ENCODE measurements around the gene FAM53B.

The FAM53B gene

DNA sequence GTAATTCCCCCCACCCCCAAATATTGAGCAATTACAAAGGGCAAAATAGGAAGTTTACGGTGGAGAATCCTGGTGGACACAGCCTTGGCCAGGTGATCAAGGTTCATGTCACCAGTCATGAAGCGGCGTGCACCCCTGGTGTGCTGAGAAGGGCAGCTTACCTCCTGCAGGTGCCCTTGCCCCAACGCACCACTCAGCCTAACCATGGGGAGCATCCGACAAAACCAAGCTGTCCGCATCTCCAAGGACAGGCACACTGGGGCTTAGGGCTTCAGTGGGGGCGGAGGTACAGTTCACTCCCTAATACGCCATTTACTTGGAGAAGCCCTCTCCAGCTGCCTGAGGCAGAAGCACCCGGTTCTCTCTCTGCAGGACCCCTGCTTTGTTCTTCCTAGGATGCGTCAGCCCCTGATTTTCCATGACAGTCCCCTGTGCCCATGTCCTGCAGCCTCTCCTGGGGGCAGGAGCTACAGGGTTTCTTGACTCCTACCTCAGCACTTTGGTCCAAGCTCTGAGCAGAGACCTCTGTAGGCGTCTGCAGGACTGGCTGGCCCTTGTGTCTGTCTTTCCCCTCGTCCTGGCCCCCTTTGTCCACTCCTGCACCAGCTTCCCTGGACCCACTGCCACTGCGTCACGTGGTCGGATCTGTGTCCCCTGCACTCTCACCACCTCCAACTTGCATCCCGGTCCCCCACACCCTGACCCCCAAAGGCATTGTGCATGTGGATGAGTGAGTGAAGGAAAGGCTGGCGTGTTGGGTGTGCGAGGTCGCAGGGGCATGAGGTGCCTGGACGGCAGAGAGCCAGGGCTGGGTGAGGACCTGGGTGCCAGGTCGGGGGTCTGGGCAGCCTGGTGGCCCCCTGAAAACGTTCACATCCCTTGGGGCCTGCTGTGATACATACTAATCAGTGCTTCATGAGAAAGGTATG, 168.8 kb downstream of the FAM53B start:
- Histone ChIP-seq H3K18ac (ENCODE audit: low read length) (no peak overlapping the region), H3K14ac (ENCODE audit: low read length) (no peak overlapping the region), H2BK5ac (ENCODE audit: low read depth, low read length, poor library complexity) (no peak overlapping the region), H3K4me3 (ENCODE audit: low read depth, low read length) (peak overlapping the region; percentile 51), H3K27ac (ENCODE audit: low read depth, low read length) (no peak overlapping the region), H3K23ac (ENCODE audit: low read length) (no peak overlapping the region), H2BK120ac (ENCODE audit: insufficient read depth, low read length, poor library complexity) (no peak overlapping the region), H3K79me1 (ENCODE audit: low read length) (no peaks in the 10 kb centered on the region), H3K79me2 (ENCODE audit: control insufficient read depth, insufficient read depth, low read length, poor library complexity) (peaks cover 2% of the 10 kb centered on the region), H3K9me3 (ENCODE audit: insufficient read depth, low read depth, low read length) (peaks cover 3% of the 10 kb centered on the region), H2AFZ (ENCODE audit: insufficient read depth, low read length, poor library complexity) (no peak overlapping the region), H3K9ac (ENCODE audit: low read length) (no peak overlapping the region), H4K8ac (ENCODE audit: low read depth, low read length) (no peak overlapping the region), H3K4ac (ENCODE audit: low read depth, low read length) (no peak overlapping the region), H3K36me3 (ENCODE audit: control insufficient read depth in 1 of 2, insufficient read depth in 2 of 2, low read length in 2 of 2) (no peaks in the 10 kb centered on the region), H3K4me1 (ENCODE audit: control insufficient read depth in 1 of 2, insufficient read depth in 2 of 2, low read length in 2 of 2) (no peaks in the 10 kb centered on the region), H2AK5ac (ENCODE audit: low read length) (no peak overlapping the region), H2BK12ac (ENCODE audit: low read length) (no peak overlapping the region), H3K4me2 (ENCODE audit: low read length) (no peak overlapping the region), H4K91ac (ENCODE audit: low read depth, low read length) (no peak overlapping the region), H3K27me3 (ENCODE audit: insufficient read depth, low read length) (no peaks in the 10 kb centered on the region), H4K12ac (ENCODE audit: low read depth, low read length) (no peak overlapping the region)
- DNase-seq, result no peak
- WGBS (ENCODE audit: extremely low coverage, insufficient coverage, insufficient read length), result no CpG with 5 or more reads among the region's 22 CpGs

DNA sequence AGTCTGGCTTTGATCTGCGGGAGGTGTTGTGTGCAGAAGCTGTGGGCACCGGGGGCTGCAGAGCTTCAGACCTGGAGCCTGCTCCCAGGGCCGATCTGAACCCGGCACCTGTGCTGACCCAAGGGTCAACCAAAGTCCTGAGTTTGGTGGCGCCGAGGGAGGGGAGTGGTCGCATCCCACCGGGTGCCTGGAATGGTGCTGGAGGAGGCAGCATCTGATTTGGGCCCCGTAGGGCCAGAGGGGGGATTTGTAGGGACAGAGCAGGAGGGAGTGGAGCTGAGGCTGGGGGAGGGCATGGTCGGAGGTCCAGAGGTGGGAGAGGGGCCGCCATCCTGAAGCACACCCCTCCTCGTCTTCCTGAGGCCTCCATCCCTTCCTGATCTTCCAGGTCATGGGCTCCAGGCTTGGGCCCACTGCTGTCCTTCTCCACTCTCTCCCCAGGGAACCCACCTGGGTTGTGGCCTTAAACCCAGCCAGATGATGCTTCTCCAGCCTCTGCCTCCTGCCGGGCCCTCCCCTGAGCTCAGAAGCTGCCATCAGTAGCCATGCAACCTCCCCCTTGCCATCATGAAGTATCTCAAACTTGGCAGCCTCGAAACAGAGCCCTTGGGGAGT, 169.6 kb downstream of the FAM53B start:
- H4K12ac ChIP-seq (ENCODE audit: low read depth, low read length), result no peak overlapping the region
- no peak overlapping the region for H3K4me3 ChIP-seq (ENCODE audit: low read depth, low read length)
- no peak overlapping the region for H3K27ac ChIP-seq (ENCODE audit: low read depth, low read length)
- no peaks in the 10 kb centered on the region for H3K27me3 ChIP-seq (ENCODE audit: insufficient read depth, low read length)
- no peak overlapping the region for H4K91ac ChIP-seq (ENCODE audit: low read depth, low read length)
- H2AK5ac ChIP-seq (ENCODE audit: low read length), result no peak overlapping the region
- WGBS (ENCODE audit: extremely low coverage, insufficient coverage, insufficient read length), result no CpG with 5 or more reads among the region's 14 CpGs
- H3K79me1 ChIP-seq (ENCODE audit: low read length), result no peaks in the 10 kb centered on the region
- H4K8ac ChIP-seq (ENCODE audit: low read depth, low read length), result no peak overlapping the region
- no peak overlapping the region for H3K23ac ChIP-seq (ENCODE audit: low read length)
- no peaks in the 10 kb centered on the region for H3K4me1 ChIP-seq (ENCODE audit: control insufficient read depth in 1 of 2, insufficient read depth in 2 of 2, low read length in 2 of 2)
- no peak overlapping the region for H2BK5ac ChIP-seq (ENCODE audit: low read depth, low read length, poor library complexity)
- H3K9me3 ChIP-seq (ENCODE audit: insufficient read depth, low read depth, low read length), result peaks cover 3% of the 10 kb centered on the region
- peaks cover 2% of the 10 kb centered on the region for H3K79me2 ChIP-seq (ENCODE audit: control insufficient read depth, insufficient read depth, low read length, poor library complexity)
- no peak for DNase-seq
- no peak overlapping the region for H3K4me2 ChIP-seq (ENCODE audit: low read length)
- H2BK12ac ChIP-seq (ENCODE audit: low read length), result no peak overlapping the region
- H2AFZ ChIP-seq (ENCODE audit: insufficient read depth, low read length, poor library complexity), result no peak overlapping the region
- no peak overlapping the region for H3K4ac ChIP-seq (ENCODE audit: low read depth, low read length)
- no peak overlapping the region for H3K18ac ChIP-seq (ENCODE audit: low read length)
- no peak overlapping the region for H3K14ac ChIP-seq (ENCODE audit: low read length)
- H2BK120ac ChIP-seq (ENCODE audit: insufficient read depth, low read length, poor library complexity), result no peak overlapping the region
- H3K9ac ChIP-seq (ENCODE audit: low read length), result no peak overlapping the region
- H3K36me3 ChIP-seq (ENCODE audit: control insufficient read depth in 1 of 2, insufficient read depth in 2 of 2, low read length in 2 of 2), result no peaks in the 10 kb centered on the region

DNA sequence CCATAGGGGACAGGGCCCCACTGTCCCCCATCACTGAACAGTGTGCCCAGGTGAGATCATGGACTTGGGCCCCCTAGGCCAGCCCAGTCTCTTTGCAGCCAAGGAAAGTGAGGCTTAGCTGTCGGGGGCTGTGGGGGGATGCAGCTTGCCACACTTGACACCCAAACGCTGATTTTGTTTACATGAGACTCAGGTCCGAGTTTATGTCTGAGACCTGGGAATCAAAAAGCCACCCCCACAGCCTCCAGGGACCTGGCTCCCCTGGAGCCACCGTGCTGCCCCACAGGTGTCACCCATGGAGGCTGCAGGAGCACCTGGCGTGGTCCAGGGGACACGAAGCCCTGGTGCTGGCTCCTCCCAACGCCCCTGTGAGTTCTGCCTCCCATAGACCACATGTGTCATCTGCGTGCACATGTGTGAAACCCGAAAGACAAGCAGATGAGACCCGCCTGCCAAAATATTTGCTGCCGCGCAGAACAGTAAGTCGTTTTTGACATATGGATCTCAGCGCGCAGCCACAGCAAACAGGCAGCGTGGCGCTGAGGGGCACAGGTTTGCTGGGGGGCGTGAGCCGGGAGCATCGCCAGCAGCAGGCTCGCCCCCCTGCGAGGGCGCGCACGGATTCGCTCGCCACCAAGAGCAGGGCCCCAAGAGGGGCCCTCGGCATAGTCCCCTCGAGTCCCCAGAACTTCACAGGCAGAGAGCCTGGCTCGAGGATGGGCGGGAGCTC, 170.3 kb downstream of the FAM53B start:
- Histone ChIP-seq H3K18ac (ENCODE audit: low read length) (no peak overlapping the region), H3K4me3 (ENCODE audit: low read depth, low read length) (no peak overlapping the region), H2BK12ac (ENCODE audit: low read length) (no peak overlapping the region), H4K8ac (ENCODE audit: low read depth, low read length) (no peak overlapping the region), H3K4ac (ENCODE audit: low read depth, low read length) (no peak overlapping the region), H3K36me3 (ENCODE audit: control insufficient read depth in 1 of 2, insufficient read depth in 2 of 2, low read length in 2 of 2) (no peaks in the 10 kb centered on the region), H3K23ac (ENCODE audit: low read length) (no peak overlapping the region), H2AK5ac (ENCODE audit: low read length) (no peak overlapping the region), H3K79me2 (ENCODE audit: control insufficient read depth, insufficient read depth, low read length, poor library complexity) (peaks cover 2% of the 10 kb centered on the region), H4K12ac (ENCODE audit: low read depth, low read length) (no peak overlapping the region), H3K27ac (ENCODE audit: low read depth, low read length) (no peak overlapping the region), H3K79me1 (ENCODE audit: low read length) (no peaks in the 10 kb centered on the region), H3K9ac (ENCODE audit: low read length) (no peak overlapping the region), H2BK120ac (ENCODE audit: insufficient read depth, low read length, poor library complexity) (no peak overlapping the region), H3K14ac (ENCODE audit: low read length) (no peak overlapping the region), H3K27me3 (ENCODE audit: insufficient read depth, low read length) (no peaks in the 10 kb centered on the region), H2BK5ac (ENCODE audit: low read depth, low read length, poor library complexity) (no peak overlapping the region), H4K91ac (ENCODE audit: low read depth, low read length) (no peak overlapping the region), H3K9me3 (ENCODE audit: insufficient read depth, low read depth, low read length) (peaks cover 3% of the 10 kb centered on the region), H3K4me1 (ENCODE audit: control insufficient read depth in 1 of 2, insufficient read depth in 2 of 2, low read length in 2 of 2) (peaks cover under 1 to 6% of the 10 kb centered on the region in 2 experiments), H2AFZ (ENCODE audit: insufficient read depth, low read length, poor library complexity) (no peak overlapping the region), H3K4me2 (ENCODE audit: low read length) (no peak overlapping the region)
- WGBS (ENCODE audit: extremely low coverage, insufficient coverage, insufficient read length), result no CpG with 5 or more reads among the region's 31 CpGs
- no peak for DNase-seq

DNA sequence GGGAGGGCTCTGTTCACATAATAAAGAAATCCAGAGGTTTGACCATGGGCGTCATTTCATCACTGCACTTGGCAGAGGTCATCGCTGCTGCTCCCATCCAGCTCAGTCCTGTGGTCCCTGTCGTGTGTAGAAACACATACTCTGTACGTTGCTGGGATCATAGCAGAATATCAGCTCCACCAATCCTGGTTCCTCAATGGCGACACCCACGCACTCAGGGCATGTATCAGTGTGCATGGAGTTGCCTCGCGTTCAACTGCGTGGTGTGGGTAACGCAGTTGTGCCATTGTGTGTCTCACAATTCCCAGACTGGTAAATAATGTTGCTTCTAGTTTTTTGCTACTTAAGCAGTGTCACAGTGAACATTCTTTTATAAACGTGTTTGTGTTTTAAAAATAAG, 171.4 kb downstream of the FAM53B start:
- Histone ChIP-seq H2AK5ac (ENCODE audit: low read length) (no peak overlapping the region), H3K23ac (ENCODE audit: low read length) (no peak overlapping the region), H2BK120ac (ENCODE audit: insufficient read depth, low read length, poor library complexity) (no peak overlapping the region), H3K27me3 (ENCODE audit: insufficient read depth, low read length) (no peaks in the 10 kb centered on the region), H4K12ac (ENCODE audit: low read depth, low read length) (no peak overlapping the region), H3K18ac (ENCODE audit: low read length) (no peak overlapping the region), H3K4ac (ENCODE audit: low read depth, low read length) (no peak overlapping the region), H3K9me3 (ENCODE audit: insufficient read depth, low read depth, low read length) (peaks cover 3% of the 10 kb centered on the region), H2AFZ (ENCODE audit: insufficient read depth, low read length, poor library complexity) (no peak overlapping the region), H3K9ac (ENCODE audit: low read length) (no peak overlapping the region), H3K36me3 (ENCODE audit: control insufficient read depth in 1 of 2, insufficient read depth in 2 of 2, low read length in 2 of 2) (no peaks in the 10 kb centered on the region), H3K14ac (ENCODE audit: low read length) (no peak overlapping the region), H3K4me1 (ENCODE audit: control insufficient read depth in 1 of 2, insufficient read depth in 2 of 2, low read length in 2 of 2) (peaks cover 3 to 11% of the 10 kb centered on the region in 2 experiments), H3K4me2 (ENCODE audit: low read length) (no peak overlapping the region), H3K79me1 (ENCODE audit: low read length) (no peaks in the 10 kb centered on the region), H4K8ac (ENCODE audit: low read depth, low read length) (no peak overlapping the region), H2BK5ac (ENCODE audit: low read depth, low read length, poor library complexity) (no peak overlapping the region), H3K79me2 (ENCODE audit: control insufficient read depth, insufficient read depth, low read length, poor library complexity) (no peaks in the 10 kb centered on the region), H4K91ac (ENCODE audit: low read depth, low read length) (no peak overlapping the region), H3K27ac (ENCODE audit: low read depth, low read length) (no peak overlapping the region), H3K4me3 (ENCODE audit: low read depth, low read length) (no peak overlapping the region), H2BK12ac (ENCODE audit: low read length) (no peak overlapping the region)
- DNase-seq, result no peak
- WGBS (ENCODE audit: extremely low coverage, insufficient coverage, insufficient read length), result no CpG with 5 or more reads among the region's 11 CpGs
